ENCODE measurements around the gene FCGR2B.
"Not testable (repeated sequence)": the region's sequence is repeated elsewhere in the genome, so short reads cannot be mapped to it uniquely, and the experiment has no call there.

DNA sequence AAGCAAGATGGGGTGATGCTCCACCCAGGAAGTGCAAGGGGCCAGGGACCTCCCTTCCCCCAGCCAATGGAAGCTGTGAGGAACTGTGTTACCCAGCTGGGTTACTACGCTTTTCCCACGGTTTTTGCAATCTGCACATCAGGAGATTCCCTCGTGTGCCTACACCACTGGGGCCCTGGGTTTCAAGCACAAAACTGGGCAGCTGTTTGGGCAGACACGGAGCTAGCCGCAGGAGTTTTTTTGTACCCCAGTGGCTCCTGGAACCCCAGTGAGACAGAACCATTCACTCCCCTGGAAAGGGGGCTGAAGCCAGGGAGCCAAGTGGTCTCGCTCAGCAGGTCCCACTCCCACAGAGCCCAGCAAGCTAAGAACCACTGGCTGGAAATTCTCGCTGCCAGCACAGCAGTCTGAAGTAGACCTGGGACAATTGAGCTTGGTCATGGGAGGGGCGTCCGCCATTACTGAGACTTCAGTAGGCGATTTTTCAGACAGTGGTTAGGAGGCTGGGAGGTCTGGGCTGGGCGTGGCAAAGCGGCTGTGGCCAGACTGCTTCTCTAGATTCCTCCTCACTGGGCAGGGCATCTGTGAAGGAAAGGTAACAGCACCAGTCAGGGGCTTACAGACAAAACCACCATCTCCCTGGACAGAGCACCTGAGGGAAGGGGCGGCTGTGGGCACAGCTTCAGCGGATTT, 30.2 kb downstream of the FCGR2B start:
- TF ChIP-seq, protein P1, sequence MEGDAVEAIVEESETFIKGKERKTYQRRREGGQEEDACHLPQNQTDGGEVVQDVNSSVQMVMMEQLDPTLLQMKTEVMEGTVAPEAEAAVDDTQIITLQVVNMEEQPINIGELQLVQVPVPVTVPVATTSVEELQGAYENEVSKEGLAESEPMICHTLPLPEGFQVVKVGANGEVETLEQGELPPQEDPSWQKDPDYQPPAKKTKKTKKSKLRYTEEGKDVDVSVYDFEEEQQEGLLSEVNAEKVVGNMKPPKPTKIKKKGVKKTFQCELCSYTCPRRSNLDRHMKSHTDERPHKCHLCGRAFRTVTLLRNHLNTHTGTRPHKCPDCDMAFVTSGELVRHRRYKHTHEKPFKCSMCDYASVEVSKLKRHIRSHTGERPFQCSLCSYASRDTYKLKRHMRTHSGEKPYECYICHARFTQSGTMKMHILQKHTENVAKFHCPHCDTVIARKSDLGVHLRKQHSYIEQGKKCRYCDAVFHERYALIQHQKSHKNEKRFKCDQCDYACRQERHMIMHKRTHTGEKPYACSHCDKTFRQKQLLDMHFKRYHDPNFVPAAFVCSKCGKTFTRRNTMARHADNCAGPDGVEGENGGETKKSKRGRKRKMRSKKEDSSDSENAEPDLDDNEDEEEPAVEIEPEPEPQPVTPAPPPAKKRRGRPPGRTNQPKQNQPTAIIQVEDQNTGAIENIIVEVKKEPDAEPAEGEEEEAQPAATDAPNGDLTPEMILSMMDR (IDR thresholded peaks at IDR 0.05; ENCODE audit: poor library complexity) = not testable (repeated sequence)
- TF ChIP-seq EZH2phosphoT487 (IDR thresholded peaks at IDR 0.05; ENCODE audit: low read depth, severe bottlenecking, unreplicated experiment) = not testable (repeated sequence)

All from hepatocyte (in vitro differentiated cells).